ENCODE data around the gene DDX25. TPM values are rescaled to one million over a fixed set of nuclear protein-coding genes. Genes with fewer than 3 reads are reported as not detected.

DDX25 gene
- total RNA-seq, 1 donor from 2014 or later = not detected

GRCh38 chr11:125921042-125921441, 16.7 kb downstream of the DDX25 start:
- H3K4me3 ChIP-seq = no peak overlapping the region
- H3K9me3 ChIP-seq = no peaks in the 10 kb centered on the region
- no peak overlapping the region for H3K27ac ChIP-seq
- H3K36me3 ChIP-seq = no peaks in the 10 kb centered on the region
- H3K4me1 ChIP-seq = no peaks in the 10 kb centered on the region
- DNase-seq (ENCODE audit: extremely low spot score in 2 of 2) = peak in 1 of 2 donors; percentile 49
- intact Hi-C loops (cut with DNase I) = loop anchor here (5.0 kb wide), 1 partner anchor 276 kb away; no protein-coding TSS in a partner anchor
- no peaks in the 10 kb centered on the region for H3K27me3 ChIP-seq
- TF ChIP-seq, protein P1, sequence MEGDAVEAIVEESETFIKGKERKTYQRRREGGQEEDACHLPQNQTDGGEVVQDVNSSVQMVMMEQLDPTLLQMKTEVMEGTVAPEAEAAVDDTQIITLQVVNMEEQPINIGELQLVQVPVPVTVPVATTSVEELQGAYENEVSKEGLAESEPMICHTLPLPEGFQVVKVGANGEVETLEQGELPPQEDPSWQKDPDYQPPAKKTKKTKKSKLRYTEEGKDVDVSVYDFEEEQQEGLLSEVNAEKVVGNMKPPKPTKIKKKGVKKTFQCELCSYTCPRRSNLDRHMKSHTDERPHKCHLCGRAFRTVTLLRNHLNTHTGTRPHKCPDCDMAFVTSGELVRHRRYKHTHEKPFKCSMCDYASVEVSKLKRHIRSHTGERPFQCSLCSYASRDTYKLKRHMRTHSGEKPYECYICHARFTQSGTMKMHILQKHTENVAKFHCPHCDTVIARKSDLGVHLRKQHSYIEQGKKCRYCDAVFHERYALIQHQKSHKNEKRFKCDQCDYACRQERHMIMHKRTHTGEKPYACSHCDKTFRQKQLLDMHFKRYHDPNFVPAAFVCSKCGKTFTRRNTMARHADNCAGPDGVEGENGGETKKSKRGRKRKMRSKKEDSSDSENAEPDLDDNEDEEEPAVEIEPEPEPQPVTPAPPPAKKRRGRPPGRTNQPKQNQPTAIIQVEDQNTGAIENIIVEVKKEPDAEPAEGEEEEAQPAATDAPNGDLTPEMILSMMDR (IDR thresholded peaks at IDR 0.05) = no peak
- no peak for TF ChIP-seq POLR2A (IDR thresholded peaks at IDR 0.05)
- TF ChIP-seq POLR2AphosphoS5 (IDR thresholded peaks at IDR 0.05; ENCODE audit: insufficient read depth in 1 of 2, low read depth in 1 of 2) = no peak

DNA sequence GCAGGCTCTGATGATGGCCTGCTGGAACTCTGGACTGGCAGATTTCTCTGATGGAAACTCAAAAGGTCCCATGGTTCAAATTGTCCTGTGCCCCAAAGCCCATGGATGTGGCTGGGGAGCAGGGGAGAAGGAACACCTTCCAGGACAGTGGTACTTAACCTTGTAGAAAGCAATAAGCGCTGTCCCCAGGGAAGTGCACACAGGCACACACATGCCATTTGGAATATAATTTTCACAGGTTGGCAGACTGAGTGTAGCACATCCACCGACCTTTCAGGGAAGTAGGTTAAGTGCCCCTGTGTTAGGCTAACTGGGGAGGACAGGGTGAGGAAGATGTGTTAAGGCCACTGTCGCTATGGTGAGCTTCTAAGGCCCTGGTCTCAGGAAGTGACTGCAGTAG, 17.8 kb downstream of the DDX25 start:
- H3K27me3 ChIP-seq = no peaks in the 10 kb centered on the region
- intact Hi-C loops (cut with DNase I) = loop anchor here (5.0 kb wide), 1 partner anchor 275 kb away; no protein-coding TSS in a partner anchor

GRCh38 chr11:125923012-125923579, 18.8 kb downstream of the DDX25 start:
- Histone ChIP-seq H3K27me3 (no peaks in the 10 kb centered on the region), H3K4me1 (no peaks in the 10 kb centered on the region), H3K27ac (no peak overlapping the region), H3K9me3 (no peaks in the 10 kb centered on the region), H3K36me3 (no peaks in the 10 kb centered on the region), H3K4me3 (no peak overlapping the region)
- no peak for TF ChIP-seq POLR2AphosphoS5 (IDR thresholded peaks at IDR 0.05; ENCODE audit: insufficient read depth in 1 of 2, low read depth in 1 of 2)
- TF ChIP-seq, protein P1 (IDR thresholded peaks at IDR 0.05) = peak; percentile 70 to 89 (median 81)
- DNase-seq (ENCODE audit: extremely low spot score in 2 of 2) = peak in 1 of 2 donors; percentile 79
- intact Hi-C loops (cut with DNase I) = loop anchor here (5.0 kb wide), 1 partner anchor 274 kb away; no protein-coding TSS in a partner anchor

More for the DNA sequence above, 17.8 kb downstream of the DDX25 start:
- Histone ChIP-seq H3K4me1 (no peaks in the 10 kb centered on the region), H3K36me3 (no peaks in the 10 kb centered on the region), H3K4me3 (no peak overlapping the region), H3K9me3 (no peaks in the 10 kb centered on the region), H3K27ac (no peak overlapping the region)
- peak in 1 of 2 donors; percentile 83 for DNase-seq (ENCODE audit: extremely low spot score in 2 of 2)
- TF ChIP-seq, protein P1 (IDR thresholded peaks at IDR 0.05) = no peak
- no peak for TF ChIP-seq POLR2A (IDR thresholded peaks at IDR 0.05)
- no peak for TF ChIP-seq POLR2AphosphoS5 (IDR thresholded peaks at IDR 0.05; ENCODE audit: insufficient read depth in 1 of 2, low read depth in 1 of 2)

DNA sequence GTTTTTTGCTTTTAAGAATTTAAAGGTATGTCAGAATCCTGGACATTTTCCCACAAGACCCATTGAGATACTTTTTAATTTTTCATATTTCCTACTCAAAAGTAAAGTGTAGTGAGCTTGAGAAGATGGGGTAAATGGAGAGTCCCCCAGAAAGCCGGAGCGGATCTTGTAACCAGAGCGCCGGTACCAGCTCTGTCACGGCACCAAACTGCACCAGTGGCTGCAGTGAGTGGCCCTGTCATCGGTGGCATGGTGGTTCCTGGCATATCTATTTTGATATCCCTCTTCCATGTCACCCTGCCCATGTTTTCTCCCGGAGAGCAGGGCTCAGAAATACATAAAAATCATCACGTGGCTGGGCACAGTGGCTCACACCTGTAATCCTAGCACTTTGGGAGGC, 19.3 kb downstream of the DDX25 start:
- intact Hi-C loops (cut with DNase I) = loop anchor here (5.0 kb wide), 1 partner anchor 274 kb away; no protein-coding TSS in a partner anchor
- Histone ChIP-seq H3K4me3 (no peak overlapping the region), H3K36me3 (no peaks in the 10 kb centered on the region), H3K27ac (no peak overlapping the region), H3K4me1 (no peaks in the 10 kb centered on the region), H3K9me3 (no peaks in the 10 kb centered on the region), H3K27me3 (no peaks in the 10 kb centered on the region)
- TF ChIP-seq POLR2AphosphoS5 (IDR thresholded peaks at IDR 0.05; ENCODE audit: insufficient read depth in 1 of 2, low read depth in 1 of 2) (no peak), POLR2A (IDR thresholded peaks at IDR 0.05) (no peak)
- TF ChIP-seq, protein P1 (IDR thresholded peaks at IDR 0.05) = no peak
- DNase-seq (ENCODE audit: extremely low spot score in 2 of 2) = peak in 1 of 2 donors; percentile 52

DNA sequence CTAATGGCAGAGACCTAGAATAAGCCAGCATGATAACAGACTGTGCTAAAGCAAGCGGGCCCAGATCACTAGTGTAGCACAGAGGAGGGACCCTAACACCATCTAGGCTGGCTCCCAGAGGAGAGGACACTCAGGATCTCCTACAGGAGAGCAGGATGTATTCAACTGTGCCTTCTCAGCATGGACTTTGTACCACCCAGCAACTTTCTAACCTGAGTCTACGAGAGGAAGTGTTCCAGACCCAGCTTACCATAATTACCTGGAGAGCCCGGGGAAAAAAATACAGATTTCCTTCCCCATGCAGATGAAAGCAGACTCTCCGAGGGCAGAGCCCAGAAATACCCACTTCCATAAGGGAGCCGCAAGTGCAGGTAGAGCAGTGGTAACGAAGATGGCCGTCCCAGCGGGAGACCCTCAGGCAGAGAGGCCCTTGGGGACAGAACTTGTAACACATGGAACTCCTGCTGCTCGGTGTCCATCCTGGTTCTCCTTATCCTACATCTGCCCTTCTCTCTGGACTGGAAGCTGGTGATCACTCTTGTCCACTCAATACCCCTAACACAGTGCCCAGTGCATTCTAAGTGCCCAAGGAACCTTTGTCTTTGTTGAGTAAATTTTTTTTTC, 20.2 kb downstream of the DDX25 start:
- TF ChIP-seq POLR2AphosphoS5 (IDR thresholded peaks at IDR 0.05; ENCODE audit: insufficient read depth in 1 of 2, low read depth in 1 of 2) (no peak), POLR2A (IDR thresholded peaks at IDR 0.05) (no peak)
- Histone ChIP-seq H3K27me3 (no peaks in the 10 kb centered on the region), H3K4me1 (no peaks in the 10 kb centered on the region), H3K27ac (no peak overlapping the region), H3K36me3 (no peaks in the 10 kb centered on the region), H3K9me3 (no peaks in the 10 kb centered on the region), H3K4me3 (no peak overlapping the region)
- intact Hi-C loops (cut with DNase I) = loop anchor here (5.0 kb wide), 1 partner anchor 273 kb away; no protein-coding TSS in a partner anchor
- peak in 1 of 2 donors; percentile 62 for DNase-seq (ENCODE audit: extremely low spot score in 2 of 2)

Data from vagina (tissue), 2 donors.